ENCODE data around the gene PAQR4. TPM values are rescaled to one million over a fixed set of nuclear protein-coding genes. Genes with fewer than 3 reads are reported as not detected.

The PAQR4 gene
- total and polyA plus RNA-seq, 10 of the 15 experiments (the other 5 are each of a cell fraction or from before 2014, with no cell fraction given): 0.39 to 31.8 (median 13.5) TPM

DNA sequence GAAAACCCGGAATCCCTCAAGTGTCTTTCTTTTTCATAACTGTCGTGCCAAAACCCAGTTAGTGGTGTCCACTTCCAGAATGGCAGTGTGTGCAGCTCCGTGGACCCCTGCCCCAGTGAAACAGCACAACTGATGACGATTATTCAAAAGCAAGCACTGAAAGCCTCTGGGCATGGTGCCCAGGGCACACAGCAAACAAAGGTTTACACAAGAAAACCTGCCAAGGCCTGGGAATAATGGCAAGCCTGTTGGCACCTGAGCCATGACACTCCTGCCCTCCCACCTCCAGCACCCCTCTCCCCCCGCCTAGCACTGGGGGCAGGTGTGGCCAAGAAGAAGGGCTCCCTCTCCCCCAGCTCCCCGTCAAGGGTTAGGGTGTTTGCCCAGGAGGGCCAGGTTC is 8.3 kb downstream of the PAQR4 start (continued):
- no peak for TF ChIP-seq TAF1 (IDR thresholded peaks at IDR 0.05; ENCODE audit: borderline replicate concordance, low read depth, low read length)

DNA sequence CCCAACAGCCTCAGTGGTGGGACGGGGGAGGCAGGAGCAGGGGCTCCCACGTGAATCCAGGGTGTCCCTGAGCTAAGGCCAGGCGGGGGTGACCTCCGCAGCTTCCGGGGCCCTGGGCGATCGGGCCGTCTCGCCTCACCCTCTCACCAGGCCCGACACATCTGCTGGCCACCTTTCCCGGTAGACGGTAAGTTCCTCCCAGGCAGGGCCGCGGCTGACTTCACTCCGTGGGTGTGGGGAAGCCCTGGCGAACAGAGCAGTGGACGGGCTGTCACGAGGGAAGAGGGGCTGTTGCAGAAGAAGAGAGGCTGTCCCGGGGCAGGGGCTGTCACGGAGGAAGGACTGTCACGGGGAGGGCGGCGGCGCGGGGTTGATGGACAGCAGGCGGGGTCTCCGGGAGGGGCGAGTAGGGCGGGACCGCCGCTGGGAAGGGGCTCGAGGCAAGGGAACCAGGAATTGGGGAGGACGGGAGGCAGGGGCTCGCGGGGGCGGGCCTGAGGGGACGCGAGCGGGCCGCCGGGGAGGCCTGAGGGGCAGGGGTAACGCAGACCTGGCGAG is 10.6 kb downstream of the PAQR4 start:
- RAD21 ChIA-PET (ENCODE audit: unreplicated experiment): interaction anchor here (1.0 to 2.4 kb wide), 2 partner anchors 10 to 24 kb away, joined by 4 to 6 read pairs; partner anchors contain the start of gene PAQR4
- H3K79me2 ChIP-seq (ENCODE audit: control insufficient read depth, insufficient read depth, low read length): peaks cover 11% of the 10 kb centered on the region
- H4K20me1 ChIP-seq (ENCODE audit: control insufficient read depth, insufficient read depth): no peaks in the 10 kb centered on the region
- TSS peak; percentile 64 for BruUV-seq (replicated peaks)
- CTCF ChIA-PET: interaction anchor here (0.5 to 1.9 kb wide), 6 partner anchors 10 to 129 kb away, joined by 3 to 7 read pairs (median 5); partner anchors contain the start of gene KREMEN2
- no peak for FAIRE-seq
- POLR2A ChIA-PET: interaction anchor here (0.6 to 2.9 kb wide), 4 partner anchors 10 to 69 kb away, joined by 3 to 18 read pairs (median 4); partner anchors contain the start of genes FLYWCH1 and PAQR4
- H3K36me3 ChIP-seq (ENCODE audit: control insufficient read depth in 2 of 2, insufficient read depth in 2 of 2, low read length in 1 of 2): peaks cover 0 to 11% of the 10 kb centered on the region in 2 experiments; a peak in 3 of 4 replicates
- SMC1A ChIA-PET (ENCODE audit: uncharacterized antibody, unreplicated experiment): no interaction called here
- peak overlapping the region; percentile 88 for H3K4me2 ChIP-seq (ENCODE audit: control insufficient read depth, insufficient read depth)
- H3K9me3 ChIP-seq (replicated peaks; ENCODE audit: control insufficient read depth, insufficient read depth, low read length): no peaks in the 10 kb centered on the region
- peak overlapping the region; percentile 44 for H2AFZ ChIP-seq (ENCODE audit: control insufficient read depth, low read depth, low read length)
- under 1% methylated on average over 29 of the region's 43 CpGs for WGBS (ENCODE audit: insufficient coverage, insufficient replicate concordance, low lambda C conversion rate, missing lambda C conversion rate)
- peak overlapping the region; percentile 74 for H3K4me3 ChIP-seq
- no peaks in the 10 kb centered on the region for H3K27me3 ChIP-seq (replicated peaks in 1 of 2; ENCODE audit: control insufficient read depth in 2 of 2, insufficient read depth in 2 of 2, low read length in 1 of 2)
- peak overlapping the region; percentile 93 for H3K9ac ChIP-seq (ENCODE audit: control insufficient read depth, insufficient read depth, low read length)
- H3K27ac ChIP-seq (ENCODE audit: control insufficient read depth, insufficient read depth): peak overlapping the region; percentile 88
- DNase-seq (ENCODE audit: low read depth, low spot score): no peak
- in situ Hi-C loops (cut with MboI): no loop called here
- H3K4me1 ChIP-seq (ENCODE audit: control insufficient read depth, insufficient read depth, low read length): peaks cover 7% of the 10 kb centered on the region
- intact Hi-C loops (cut with micrococcal nuclease; ENCODE audit: unreplicated experiment): loop anchor here (5.0 kb wide), 2 partner anchors 52 to 72 kb away; no protein-coding TSS in a partner anchor
- TF ChIP-seq, protein P1, sequence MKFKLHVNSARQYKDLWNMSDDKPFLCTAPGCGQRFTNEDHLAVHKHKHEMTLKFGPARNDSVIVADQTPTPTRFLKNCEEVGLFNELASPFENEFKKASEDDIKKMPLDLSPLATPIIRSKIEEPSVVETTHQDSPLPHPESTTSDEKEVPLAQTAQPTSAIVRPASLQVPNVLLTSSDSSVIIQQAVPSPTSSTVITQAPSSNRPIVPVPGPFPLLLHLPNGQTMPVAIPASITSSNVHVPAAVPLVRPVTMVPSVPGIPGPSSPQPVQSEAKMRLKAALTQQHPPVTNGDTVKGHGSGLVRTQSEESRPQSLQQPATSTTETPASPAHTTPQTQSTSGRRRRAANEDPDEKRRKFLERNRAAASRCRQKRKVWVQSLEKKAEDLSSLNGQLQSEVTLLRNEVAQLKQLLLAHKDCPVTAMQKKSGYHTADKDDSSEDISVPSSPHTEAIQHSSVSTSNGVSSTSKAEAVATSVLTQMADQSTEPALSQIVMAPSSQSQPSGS (IDR thresholded peaks at IDR 0.05; ENCODE audit: low read length): no peak
- no peak for TF ChIP-seq IRF4 (IDR thresholded peaks at IDR 0.05; ENCODE audit: low read depth, low read length)
- TF ChIP-seq, protein P2, sequence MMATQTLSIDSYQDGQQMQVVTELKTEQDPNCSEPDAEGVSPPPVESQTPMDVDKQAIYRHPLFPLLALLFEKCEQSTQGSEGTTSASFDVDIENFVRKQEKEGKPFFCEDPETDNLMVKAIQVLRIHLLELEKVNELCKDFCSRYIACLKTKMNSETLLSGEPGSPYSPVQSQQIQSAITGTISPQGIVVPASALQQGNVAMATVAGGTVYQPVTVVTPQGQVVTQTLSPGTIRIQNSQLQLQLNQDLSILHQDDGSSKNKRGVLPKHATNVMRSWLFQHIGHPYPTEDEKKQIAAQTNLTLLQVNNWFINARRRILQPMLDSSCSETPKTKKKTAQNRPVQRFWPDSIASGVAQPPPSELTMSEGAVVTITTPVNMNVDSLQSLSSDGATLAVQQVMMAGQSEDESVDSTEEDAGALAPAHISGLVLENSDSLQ (IDR thresholded peaks at IDR 0.05): peak; percentile 73
- TF ChIP-seq, protein P3, sequence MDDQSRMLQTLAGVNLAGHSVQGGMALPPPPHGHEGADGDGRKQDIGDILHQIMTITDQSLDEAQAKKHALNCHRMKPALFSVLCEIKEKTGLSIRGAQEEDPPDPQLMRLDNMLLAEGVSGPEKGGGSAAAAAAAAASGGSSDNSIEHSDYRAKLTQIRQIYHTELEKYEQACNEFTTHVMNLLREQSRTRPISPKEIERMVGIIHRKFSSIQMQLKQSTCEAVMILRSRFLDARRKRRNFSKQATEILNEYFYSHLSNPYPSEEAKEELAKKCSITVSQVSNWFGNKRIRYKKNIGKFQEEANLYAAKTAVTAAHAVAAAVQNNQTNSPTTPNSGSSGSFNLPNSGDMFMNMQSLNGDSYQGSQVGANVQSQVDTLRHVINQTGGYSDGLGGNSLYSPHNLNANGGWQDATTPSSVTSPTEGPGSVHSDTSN (IDR thresholded peaks at IDR 0.05; ENCODE audit: insufficient replicate concordance, low read depth, low read length): peak; percentile 60
- peak; percentile 31 for ATAC-seq
